ENCODE data around the gene SIRT5.

Gene SIRT5

DNA sequence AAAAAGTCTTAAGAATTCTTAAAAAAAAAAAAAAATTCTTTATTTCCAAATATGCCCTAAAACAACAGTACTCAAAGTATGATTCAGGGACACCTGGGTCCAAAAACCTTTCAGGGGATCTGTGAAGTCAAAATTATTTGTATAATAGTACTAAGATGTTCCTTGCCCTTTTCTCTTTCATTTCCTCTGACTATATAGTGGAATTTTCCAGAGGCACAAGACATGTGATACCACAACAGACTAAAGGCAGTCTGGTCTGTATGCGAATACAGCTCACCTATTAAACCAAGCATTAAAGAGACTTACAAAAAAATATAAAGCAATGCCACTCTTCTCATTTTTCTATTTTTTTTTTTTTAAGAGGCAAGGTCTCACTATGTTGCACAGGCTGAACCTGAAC lies 56.1 kb downstream of the SIRT5 start:
- TF ChIP-seq, protein P1, sequence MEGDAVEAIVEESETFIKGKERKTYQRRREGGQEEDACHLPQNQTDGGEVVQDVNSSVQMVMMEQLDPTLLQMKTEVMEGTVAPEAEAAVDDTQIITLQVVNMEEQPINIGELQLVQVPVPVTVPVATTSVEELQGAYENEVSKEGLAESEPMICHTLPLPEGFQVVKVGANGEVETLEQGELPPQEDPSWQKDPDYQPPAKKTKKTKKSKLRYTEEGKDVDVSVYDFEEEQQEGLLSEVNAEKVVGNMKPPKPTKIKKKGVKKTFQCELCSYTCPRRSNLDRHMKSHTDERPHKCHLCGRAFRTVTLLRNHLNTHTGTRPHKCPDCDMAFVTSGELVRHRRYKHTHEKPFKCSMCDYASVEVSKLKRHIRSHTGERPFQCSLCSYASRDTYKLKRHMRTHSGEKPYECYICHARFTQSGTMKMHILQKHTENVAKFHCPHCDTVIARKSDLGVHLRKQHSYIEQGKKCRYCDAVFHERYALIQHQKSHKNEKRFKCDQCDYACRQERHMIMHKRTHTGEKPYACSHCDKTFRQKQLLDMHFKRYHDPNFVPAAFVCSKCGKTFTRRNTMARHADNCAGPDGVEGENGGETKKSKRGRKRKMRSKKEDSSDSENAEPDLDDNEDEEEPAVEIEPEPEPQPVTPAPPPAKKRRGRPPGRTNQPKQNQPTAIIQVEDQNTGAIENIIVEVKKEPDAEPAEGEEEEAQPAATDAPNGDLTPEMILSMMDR (IDR thresholded peaks at IDR 0.05; ENCODE audit: low read depth, low read length), result no peak
- H3K4me3 ChIP-seq (ENCODE audit: low read depth, low read length), result no peak overlapping the region
- DNase-seq (ENCODE audit: low read depth, low spot score), result no peak
- in situ Hi-C loops (cut with HindIII; ENCODE audit: low sequenced_read_pairs), result no loop called here

DNA sequence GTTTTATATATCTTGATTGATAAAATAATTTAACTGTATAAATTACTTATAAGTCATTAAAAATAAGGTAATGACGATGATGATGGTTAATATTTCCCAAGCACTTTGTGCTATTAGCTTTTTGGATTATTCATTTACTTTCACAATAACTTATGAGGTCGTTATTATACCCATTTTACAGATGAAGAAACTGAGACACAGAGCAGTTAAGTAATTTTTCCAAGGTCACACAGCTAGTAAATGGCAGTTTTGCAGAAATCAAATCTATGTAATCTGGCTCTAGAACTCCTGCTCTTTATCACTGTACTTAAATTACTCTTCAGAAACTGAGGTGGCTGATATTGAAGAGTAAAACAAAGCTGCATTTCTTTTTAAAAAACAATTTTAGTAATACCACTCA lies 58.9 kb downstream of the SIRT5 start:
- TF ChIP-seq, protein P1 (IDR thresholded peaks at IDR 0.05; ENCODE audit: low read depth, low read length), result no peak

DNA sequence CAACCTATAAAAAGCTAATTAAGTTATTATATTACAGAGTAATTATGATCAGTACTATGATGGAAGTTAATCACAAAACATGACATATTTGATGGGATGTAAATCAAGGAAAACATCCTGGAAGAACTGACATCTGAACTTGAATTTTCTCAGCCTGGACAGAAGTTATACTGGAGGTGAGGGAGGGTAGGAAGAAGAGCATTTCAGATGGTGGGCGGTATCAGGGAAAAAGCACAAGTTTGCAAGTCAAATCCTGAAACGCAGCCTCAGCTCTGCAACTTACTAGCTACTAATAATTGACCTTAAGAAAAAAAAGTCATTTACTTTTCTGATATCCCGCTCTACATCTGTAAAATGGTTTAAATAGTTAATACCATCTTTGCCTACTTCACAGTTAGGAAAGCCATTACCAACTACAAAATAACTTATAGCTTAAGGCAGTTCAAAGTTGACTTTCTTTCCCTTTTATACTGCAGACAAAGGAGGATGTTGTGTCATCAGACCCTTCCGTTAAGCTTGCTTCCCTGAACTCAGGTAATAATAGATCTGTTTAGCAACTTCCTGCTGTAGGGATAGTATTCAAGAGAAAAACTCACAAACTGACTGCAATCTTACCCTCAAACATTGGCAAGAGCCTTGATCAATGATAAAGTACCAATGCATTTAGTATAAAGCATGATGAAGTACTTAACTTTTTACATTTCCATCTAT lies 61.7 kb downstream of the SIRT5 start:
- in situ Hi-C loops (cut with HindIII; ENCODE audit: low sequenced_read_pairs), result no loop called here
- H3K4me3 ChIP-seq (ENCODE audit: low read depth, low read length), result no peak overlapping the region
- no peak for DNase-seq (ENCODE audit: low read depth, low spot score)
- TF ChIP-seq, protein P1 (IDR thresholded peaks at IDR 0.05; ENCODE audit: low read depth, low read length), result no peak

More for the DNA sequence above, 58.9 kb downstream of the SIRT5 start:
- DNase-seq (ENCODE audit: low read depth, low spot score), result no peak
- H3K4me3 ChIP-seq (ENCODE audit: low read depth, low read length), result no peak overlapping the region
- in situ Hi-C loops (cut with HindIII; ENCODE audit: low sequenced_read_pairs), result no loop called here

DNA sequence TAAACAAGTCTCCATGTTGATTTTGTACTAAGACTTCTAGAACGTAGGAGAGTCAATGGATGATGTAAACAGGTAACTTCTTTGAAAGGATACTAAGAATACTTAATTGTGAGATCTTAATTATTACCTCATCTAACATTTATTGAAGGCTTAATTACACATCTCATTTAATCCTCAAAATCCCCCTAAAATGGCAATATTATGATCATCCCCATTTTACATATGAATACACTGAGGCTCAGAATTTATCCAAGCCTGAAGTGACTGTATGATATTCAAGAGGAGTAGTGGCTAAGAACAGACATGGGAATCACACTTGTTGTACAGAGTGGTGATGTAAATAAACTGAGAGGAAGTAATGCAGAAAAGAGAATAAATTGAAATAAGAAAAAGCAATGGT lies 63.6 kb downstream of the SIRT5 start:
- in situ Hi-C loops (cut with HindIII; ENCODE audit: low sequenced_read_pairs), result no loop called here
- no peak overlapping the region for H3K4me3 ChIP-seq (ENCODE audit: low read depth, low read length)
- no peak for DNase-seq (ENCODE audit: low read depth, low spot score)
- TF ChIP-seq, protein P1 (IDR thresholded peaks at IDR 0.05; ENCODE audit: low read depth, low read length), result no peak

DNA sequence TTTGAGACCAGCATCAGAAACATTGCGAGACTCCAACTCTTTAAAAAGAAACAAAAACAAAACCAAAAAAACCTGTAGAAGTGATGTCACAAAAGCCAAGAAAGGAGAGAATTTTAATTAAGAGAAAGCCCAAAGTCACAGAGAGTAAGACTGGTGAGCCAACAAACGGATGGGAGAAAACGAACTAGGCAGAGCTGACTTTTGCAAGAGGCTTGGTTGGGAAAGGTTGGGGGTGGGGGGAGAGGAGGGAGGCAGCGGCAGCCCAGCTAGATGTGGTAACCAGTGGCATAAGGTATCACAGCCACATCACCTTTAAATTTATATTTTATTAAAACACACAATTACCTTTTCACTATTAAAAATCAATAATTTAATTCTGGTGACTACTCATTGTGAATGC lies 64.2 kb downstream of the SIRT5 start:
- no peak overlapping the region for H3K4me3 ChIP-seq (ENCODE audit: low read depth, low read length)
- DNase-seq (ENCODE audit: low read depth, low spot score), result no peak
- TF ChIP-seq, protein P1 (IDR thresholded peaks at IDR 0.05; ENCODE audit: low read depth, low read length), result no peak
- in situ Hi-C loops (cut with HindIII; ENCODE audit: low sequenced_read_pairs), result no loop called here

DNA sequence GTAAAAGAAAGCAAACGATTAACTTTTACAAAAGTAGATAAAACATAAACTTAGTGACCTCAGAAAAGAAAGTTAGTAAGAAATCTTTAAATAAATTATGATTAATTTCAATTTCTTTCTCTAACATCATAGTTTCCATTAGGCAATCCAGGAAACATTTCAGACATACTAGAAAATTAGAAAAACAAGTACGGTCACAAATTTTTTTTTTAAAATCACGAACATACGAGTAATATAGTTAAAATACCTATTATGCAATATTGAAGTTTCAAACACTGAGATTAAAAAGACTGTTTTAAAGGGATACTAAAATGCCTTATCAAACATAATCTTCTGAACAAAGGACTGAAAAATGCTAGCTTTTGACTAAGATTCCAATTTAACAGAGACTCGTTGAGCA lies 66.9 kb downstream of the SIRT5 start:
- in situ Hi-C loops (cut with HindIII; ENCODE audit: low sequenced_read_pairs), result no loop called here
- no peak for DNase-seq (ENCODE audit: low read depth, low spot score)
- TF ChIP-seq, protein P1 (IDR thresholded peaks at IDR 0.05; ENCODE audit: low read depth, low read length), result no peak

More for the DNA sequence above, 66.9 kb downstream of the SIRT5 start:
- H3K4me3 ChIP-seq (ENCODE audit: low read depth, low read length), result no peak overlapping the region

Data from astrocyte of the spinal cord (primary cell).